Activated CD4-positive, alpha-beta T cell treated with anti-CD3 and anti-CD28 coated beads, Interleukin-2, amount 50 U/mL, for 24 hours (primary cell): ENCODE data around the gene GPSM1.

Experiments used
- DNase-seq, 2 donors: peaks; one replicate each; pipeline ENCODE4 v3.0.0-alpha.2; 2020; ENCODE audit warnings: low read depth in 1 of 2, low spot score in 1 of 2

The GPSM1 gene

DNA sequence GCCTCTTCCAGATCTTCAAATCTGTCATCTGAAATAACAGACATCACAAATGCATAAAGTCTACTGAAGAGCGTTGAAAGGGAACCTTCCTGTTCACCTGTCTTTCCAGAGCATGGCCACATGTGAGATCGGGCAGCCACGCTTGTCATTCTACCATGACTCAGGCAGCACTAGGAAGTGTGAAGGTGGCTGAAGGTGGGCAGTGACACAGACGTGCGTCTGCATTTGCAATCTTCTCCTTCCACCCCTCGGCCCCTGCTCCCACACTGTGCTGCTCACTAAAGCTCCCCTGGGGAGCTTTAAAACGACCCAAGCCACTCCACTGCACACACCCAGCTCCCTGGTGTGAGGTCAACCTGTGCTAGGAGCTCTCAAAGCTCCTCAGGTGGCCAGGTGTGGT is 80.6 kb downstream of the GPSM1 start:
- DNase-seq = no peak
